AML-193 (cell line): ENCODE measurements around the gene ABCC1.
"Not testable (repeated sequence)": the region's sequence is repeated elsewhere in the genome, so short reads cannot be mapped to it uniquely, and the experiment has no call there.

Experiments used
- DNase-seq, 2 experiments: peaks; one replicate each; lab custom pipeline; 2025; lab: John Stamatoyannopoulos, UW

Gene ABCC1

GRCh38 chr16:16139806-16140205 lies 190.4 kb downstream of the ABCC1 start:
- DNase-seq: no peak

- no peak for DNase-seq
These were observed 191.1 kb downstream of the ABCC1 start for GRCh38 chr16:16140537-16140936.

GRCh38 chr16:16141141-16141540 lies 191.7 kb downstream of the ABCC1 start:
- no peak for DNase-seq

GRCh38 chr16:16141784-16142396 lies 192.5 kb downstream of the ABCC1 start:
- no peak for DNase-seq

GRCh38 chr16:16143038-16143763 lies 193.8 kb downstream of the ABCC1 start:
- peak; percentile 49 to 50 for DNase-seq

GRCh38 chr16:16143931-16144330 lies 194.5 kb downstream of the ABCC1 start:
- DNase-seq: no peak

- DNase-seq: no peak
These were observed 195.0 kb downstream of the ABCC1 start for GRCh38 chr16:16144416-16144815.

GRCh38 chr16:16145286-16145685 lies 195.9 kb downstream of the ABCC1 start:
- no peak for DNase-seq

GRCh38 chr16:16146380-16147315 lies 197.2 kb downstream of the ABCC1 start:
- DNase-seq: no peak

- DNase-seq: no peak
These were observed 198.0 kb downstream of the ABCC1 start for GRCh38 chr16:16147316-16147999.

- not testable (repeated sequence) for DNase-seq
These were observed 198.7 kb downstream of the ABCC1 start for GRCh38 chr16:16148000-16148599.

GRCh38 chr16:16148755-16149154 lies 199.3 kb downstream of the ABCC1 start:
- DNase-seq: no peak

GRCh38 chr16:16149710-16150116 lies 200.3 kb downstream of the ABCC1 start:
- DNase-seq: no peak

- DNase-seq: no peak
These were observed 200.9 kb downstream of the ABCC1 start for GRCh38 chr16:16150117-16150877.

- DNase-seq: no peak
These were observed 201.4 kb downstream of the ABCC1 start for GRCh38 chr16:16150878-16151152.

GRCh38 chr16:16151315-16151714 lies 201.9 kb downstream of the ABCC1 start:
- DNase-seq: no peak

- not testable (repeated sequence) for DNase-seq
These were observed 203.6 kb downstream of the ABCC1 start for GRCh38 chr16:16153000-16153399.

- no peak for DNase-seq
These were observed 205.0 kb downstream of the ABCC1 start for GRCh38 chr16:16154281-16154951.

GRCh38 chr16:16155234-16155633 lies 205.8 kb downstream of the ABCC1 start:
- no peak for DNase-seq

GRCh38 chr16:16157166-16157565 lies 207.8 kb downstream of the ABCC1 start:
- DNase-seq: no peak
